ENCODE data around the gene SLC34A2.

DNA sequence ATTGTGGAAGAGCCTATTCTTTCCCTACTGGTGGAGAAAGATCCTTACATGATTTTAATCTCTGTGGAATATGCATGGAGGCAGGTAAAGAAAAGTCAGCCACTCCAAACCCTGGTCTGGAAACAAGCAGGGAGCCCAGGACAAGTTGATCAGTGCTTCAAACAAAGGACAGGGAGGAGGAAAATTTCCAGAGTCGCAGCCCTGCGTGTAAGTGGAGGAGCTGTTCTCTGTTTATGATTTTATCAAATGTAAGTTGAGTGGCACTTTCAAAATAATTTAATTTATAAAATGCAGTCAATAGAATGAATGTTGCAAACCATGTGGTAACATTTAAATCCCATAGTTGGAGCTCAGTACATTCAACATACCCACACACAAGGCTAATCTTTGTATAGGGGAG lies 57.0 kb downstream of the SLC34A2 start:
- TF ChIP-seq, protein P1, sequence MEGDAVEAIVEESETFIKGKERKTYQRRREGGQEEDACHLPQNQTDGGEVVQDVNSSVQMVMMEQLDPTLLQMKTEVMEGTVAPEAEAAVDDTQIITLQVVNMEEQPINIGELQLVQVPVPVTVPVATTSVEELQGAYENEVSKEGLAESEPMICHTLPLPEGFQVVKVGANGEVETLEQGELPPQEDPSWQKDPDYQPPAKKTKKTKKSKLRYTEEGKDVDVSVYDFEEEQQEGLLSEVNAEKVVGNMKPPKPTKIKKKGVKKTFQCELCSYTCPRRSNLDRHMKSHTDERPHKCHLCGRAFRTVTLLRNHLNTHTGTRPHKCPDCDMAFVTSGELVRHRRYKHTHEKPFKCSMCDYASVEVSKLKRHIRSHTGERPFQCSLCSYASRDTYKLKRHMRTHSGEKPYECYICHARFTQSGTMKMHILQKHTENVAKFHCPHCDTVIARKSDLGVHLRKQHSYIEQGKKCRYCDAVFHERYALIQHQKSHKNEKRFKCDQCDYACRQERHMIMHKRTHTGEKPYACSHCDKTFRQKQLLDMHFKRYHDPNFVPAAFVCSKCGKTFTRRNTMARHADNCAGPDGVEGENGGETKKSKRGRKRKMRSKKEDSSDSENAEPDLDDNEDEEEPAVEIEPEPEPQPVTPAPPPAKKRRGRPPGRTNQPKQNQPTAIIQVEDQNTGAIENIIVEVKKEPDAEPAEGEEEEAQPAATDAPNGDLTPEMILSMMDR (IDR thresholded peaks at IDR 0.05; ENCODE audit: low read depth, low read length, poor library complexity, severe bottlenecking), result no peak
- no peak for TF ChIP-seq EZH2phosphoT487 (IDR thresholded peaks at IDR 0.05; ENCODE audit: borderline replicate concordance, low read length)
